ENCODE results near the gene FZD4.
"Not testable (repeated sequence)": the region's sequence is repeated elsewhere in the genome, so short reads cannot be mapped to it uniquely, and the experiment has no call there.

Gene FZD4

DNA sequence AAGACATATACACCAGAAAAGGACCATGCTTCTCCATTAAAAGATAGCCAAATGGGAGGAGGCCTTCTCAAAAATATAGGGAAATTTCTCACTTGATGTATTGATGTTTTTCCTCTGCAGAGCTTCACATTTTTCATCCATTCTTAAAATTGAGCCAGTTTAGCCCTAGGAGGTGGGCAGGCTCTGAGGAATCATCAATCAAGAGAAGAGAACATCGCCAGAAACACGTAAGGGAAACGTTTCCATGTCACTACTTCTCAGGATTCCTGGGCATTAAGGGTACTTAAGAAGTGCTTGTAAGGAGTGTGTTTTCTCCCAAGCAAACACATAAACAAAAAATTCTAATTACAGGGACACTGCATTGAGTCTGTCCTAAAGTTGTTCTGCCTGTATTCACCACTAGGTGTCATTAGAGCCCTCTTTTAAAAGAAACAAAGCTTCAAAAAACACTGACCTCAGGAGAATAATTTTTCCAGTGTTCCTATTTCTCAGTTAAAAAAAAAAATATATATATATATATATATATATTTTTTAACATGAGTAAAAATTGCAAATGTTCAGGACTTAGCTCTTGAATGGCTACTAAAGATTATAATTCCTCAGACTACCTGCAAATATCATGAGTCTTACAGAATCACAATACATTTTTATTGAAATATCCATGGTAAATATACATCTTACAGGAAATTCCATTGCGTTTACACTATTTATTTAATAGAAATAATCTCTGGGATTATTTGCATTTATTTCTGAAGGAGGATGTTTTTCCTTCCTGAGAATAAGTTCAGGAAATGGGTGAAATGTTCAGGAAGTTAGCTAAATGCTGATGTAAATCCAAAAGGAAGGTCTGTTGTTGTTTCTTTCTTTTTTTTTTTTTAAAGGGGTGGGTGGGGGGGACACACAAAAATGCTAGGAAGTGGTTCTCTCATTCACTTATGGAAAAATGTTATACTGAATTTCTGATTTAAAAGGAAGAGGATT is 16.0 kb downstream of the FZD4 start:
- TF ChIP-seq POLR2AphosphoS5 (IDR thresholded peaks at IDR 0.05; ENCODE audit: low read depth, low read length) (no peak), POU2F2 (IDR thresholded peaks at IDR 0.05; ENCODE audit: low read depth, low read length) (no peak), PAX5 (IDR thresholded peaks at IDR 0.05; ENCODE audit: insufficient read depth, low read length, severe bottlenecking) (no peak), TAF1 (IDR thresholded peaks at IDR 0.05; ENCODE audit: low read depth, low read length) (no peak), POLR2A (IDR thresholded peaks at IDR 0.05; ENCODE audit: low read depth, low read length) (no peak), SPI1 (IDR thresholded peaks at IDR 0.05; ENCODE audit: low read depth, low read length) (no peak)
- no peak for DNase-seq (ENCODE audit: insufficient read length, low spot score)
- FAIRE-seq, result no peak

DNA sequence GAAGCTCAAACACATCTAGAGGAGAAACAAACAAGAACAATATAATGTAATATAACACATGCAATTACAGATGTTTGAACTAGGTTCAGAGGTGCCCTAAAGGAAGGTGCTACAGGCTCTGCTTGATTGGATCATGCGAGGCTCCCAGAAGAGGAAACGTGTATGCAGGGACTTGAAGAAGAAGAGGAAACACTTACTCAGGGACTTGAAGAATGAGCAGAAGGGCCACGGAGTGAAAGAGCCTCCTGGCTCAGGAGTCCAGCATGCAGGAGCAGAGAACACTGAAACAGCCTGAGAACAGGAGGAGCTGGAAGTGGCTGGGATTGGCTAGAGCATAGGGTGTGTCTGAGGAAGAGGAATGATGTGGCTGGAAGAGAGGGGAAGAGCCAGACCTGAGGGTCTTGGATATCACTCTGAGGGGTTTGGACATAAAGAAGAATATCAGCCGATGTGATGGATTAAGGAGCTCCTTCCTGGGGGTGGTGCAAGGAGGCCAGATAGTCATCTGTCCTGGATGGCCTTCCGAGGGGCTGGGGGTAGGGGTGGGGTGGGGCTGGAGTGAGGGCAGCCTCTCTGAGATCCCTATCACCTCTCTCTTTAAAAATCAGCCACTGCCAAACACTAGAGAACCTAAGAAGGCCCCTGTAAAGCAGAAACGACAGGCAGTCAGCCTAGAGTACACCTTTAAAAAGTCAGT is 16.8 kb downstream of the FZD4 start:
- FAIRE-seq, result no peak
- no peak for DNase-seq (ENCODE audit: insufficient read length, low spot score)
- no peak for TF ChIP-seq SPI1 (IDR thresholded peaks at IDR 0.05; ENCODE audit: low read depth, low read length)
- TF ChIP-seq POU2F2 (IDR thresholded peaks at IDR 0.05; ENCODE audit: low read depth, low read length), result no peak
- TF ChIP-seq POLR2AphosphoS5 (IDR thresholded peaks at IDR 0.05; ENCODE audit: low read depth, low read length), result no peak
- no peak for TF ChIP-seq PAX5 (IDR thresholded peaks at IDR 0.05; ENCODE audit: insufficient read depth, low read length, severe bottlenecking)
- TF ChIP-seq POLR2A (IDR thresholded peaks at IDR 0.05; ENCODE audit: low read depth, low read length), result no peak
- no peak for TF ChIP-seq TAF1 (IDR thresholded peaks at IDR 0.05; ENCODE audit: low read depth, low read length)

DNA sequence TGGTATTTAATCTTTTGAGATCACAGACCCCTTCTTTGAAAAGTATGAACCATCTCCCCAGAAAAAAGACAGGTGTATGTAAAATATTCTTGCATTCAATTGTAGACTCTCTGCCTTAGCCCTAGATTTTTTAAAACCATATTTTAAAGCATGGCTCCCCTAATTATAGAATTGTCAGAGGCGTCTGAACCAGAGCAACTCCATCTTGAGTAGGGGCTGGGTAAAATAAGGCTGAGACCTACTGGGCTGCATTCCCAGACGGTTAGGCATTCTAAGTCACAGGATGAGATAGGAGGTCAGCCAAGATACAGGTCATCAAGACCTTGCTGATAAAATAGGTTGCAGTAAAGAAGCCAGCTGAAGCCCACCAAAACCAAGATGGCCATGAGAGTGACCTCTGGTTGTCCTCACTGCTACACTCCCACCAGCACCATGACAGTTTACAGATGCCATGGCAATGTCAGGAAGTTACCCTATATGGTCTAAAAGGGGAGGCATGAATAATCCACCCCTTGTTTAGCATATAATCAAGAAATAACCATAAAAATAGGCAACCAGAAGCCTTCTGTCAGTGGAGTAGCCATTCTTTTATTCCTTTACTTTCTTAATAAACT is 17.9 kb downstream of the FZD4 start:
- not testable (repeated sequence) for DNase-seq (ENCODE audit: insufficient read length, low spot score); FAIRE-seq

DNA sequence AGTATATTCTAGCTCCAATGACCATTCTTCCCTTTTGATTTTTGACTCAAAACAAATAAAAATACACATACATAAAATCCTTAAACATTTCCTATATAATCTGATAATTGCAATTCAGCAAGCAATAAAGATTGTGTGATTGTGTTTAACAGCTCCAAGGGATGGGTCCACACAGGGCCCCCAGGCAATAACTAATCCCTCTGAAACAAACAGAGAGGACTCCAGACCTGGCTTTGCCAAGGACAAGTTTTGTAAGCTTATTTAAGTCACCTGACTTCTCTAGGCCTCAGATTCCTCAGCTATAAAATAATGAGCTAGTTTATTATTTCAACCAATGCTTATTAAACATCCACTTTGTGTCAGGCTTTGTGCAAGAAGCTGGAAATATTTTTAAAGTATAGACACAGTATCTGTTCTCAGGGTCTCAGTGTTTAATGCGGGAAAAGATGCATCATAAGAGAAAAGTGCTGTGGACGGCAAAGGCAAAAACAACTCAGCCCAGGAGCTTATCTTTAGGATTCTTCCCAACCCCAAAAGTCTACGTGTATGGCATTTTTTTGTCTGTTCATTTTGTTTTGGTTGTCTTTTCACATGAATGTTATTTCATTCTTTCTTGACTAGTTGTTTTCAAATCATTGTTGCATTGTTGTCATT is 20.1 kb downstream of the FZD4 start:
- FAIRE-seq (no peak), DNase-seq (ENCODE audit: insufficient read length, low spot score) (no peak)
- no peak for TF ChIP-seq POU2F2 (IDR thresholded peaks at IDR 0.05; ENCODE audit: low read depth, low read length)
- no peak for TF ChIP-seq POLR2A (IDR thresholded peaks at IDR 0.05; ENCODE audit: low read depth, low read length)
- TF ChIP-seq SPI1 (IDR thresholded peaks at IDR 0.05; ENCODE audit: low read depth, low read length), result no peak
- no peak for TF ChIP-seq POLR2AphosphoS5 (IDR thresholded peaks at IDR 0.05; ENCODE audit: low read depth, low read length)
- no peak for TF ChIP-seq PAX5 (IDR thresholded peaks at IDR 0.05; ENCODE audit: insufficient read depth, low read length, severe bottlenecking)
- TF ChIP-seq TAF1 (IDR thresholded peaks at IDR 0.05; ENCODE audit: low read depth, low read length), result no peak

DNA sequence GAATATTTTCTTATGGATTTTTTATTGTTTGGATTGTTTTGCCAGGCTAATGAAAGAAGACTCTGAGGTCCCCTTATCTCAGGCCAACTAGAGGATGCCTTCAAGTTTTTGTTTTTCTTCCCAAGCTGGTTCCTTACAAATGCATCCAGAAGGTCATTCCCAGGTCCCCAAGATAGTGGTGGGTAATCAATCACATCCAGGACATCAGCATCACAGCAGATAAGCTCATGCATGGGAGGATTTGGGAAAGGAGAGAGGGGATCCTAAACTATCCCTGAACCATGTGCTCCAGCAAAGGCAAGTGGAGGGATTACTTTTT is 20.7 kb downstream of the FZD4 start:
- DNase-seq (ENCODE audit: insufficient read length, low spot score) (no peak), FAIRE-seq (no peak)
- TF ChIP-seq POLR2AphosphoS5 (IDR thresholded peaks at IDR 0.05; ENCODE audit: low read depth, low read length), result no peak
- no peak for TF ChIP-seq POLR2A (IDR thresholded peaks at IDR 0.05; ENCODE audit: low read depth, low read length)
- no peak for TF ChIP-seq SPI1 (IDR thresholded peaks at IDR 0.05; ENCODE audit: low read depth, low read length)
- TF ChIP-seq POU2F2 (IDR thresholded peaks at IDR 0.05; ENCODE audit: low read depth, low read length), result no peak
- TF ChIP-seq PAX5 (IDR thresholded peaks at IDR 0.05; ENCODE audit: insufficient read depth, low read length, severe bottlenecking), result no peak
- no peak for TF ChIP-seq TAF1 (IDR thresholded peaks at IDR 0.05; ENCODE audit: low read depth, low read length)

DNA sequence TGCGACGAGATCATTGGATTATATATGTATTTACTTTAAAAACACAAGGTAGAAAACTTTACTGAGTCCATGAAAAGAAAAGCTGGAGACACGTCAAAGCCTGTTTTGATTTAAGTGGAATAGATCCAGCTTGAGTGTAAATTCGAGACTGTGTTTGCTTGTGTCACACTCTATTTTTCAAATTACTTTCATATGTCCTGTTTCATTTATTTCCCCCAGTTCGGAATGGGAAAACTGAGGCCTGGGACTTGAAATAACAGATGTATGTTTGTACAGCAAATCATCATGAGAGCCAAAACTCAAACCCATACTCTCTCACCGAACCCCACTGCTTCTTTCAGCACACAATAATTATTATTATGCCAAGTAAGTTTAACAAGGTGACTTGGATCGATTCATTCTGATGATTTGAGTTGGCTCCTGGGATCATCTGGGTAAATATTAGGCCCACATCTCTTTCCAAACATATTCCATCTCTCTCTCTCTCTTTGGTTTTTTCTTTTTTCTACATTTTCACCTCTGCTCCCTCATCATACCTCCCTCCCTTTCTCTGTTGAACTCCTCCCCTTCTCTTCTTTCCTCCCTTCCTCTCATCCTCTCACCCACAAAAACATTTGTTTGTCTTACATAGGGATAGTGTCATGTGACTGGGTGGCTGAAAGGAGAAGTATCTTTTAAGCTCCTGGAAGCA is 21.2 kb downstream of the FZD4 start:
- TF ChIP-seq TAF1 (IDR thresholded peaks at IDR 0.05; ENCODE audit: low read depth, low read length), result no peak
- DNase-seq (ENCODE audit: insufficient read length, low spot score) (no peak), FAIRE-seq (no peak)

DNA sequence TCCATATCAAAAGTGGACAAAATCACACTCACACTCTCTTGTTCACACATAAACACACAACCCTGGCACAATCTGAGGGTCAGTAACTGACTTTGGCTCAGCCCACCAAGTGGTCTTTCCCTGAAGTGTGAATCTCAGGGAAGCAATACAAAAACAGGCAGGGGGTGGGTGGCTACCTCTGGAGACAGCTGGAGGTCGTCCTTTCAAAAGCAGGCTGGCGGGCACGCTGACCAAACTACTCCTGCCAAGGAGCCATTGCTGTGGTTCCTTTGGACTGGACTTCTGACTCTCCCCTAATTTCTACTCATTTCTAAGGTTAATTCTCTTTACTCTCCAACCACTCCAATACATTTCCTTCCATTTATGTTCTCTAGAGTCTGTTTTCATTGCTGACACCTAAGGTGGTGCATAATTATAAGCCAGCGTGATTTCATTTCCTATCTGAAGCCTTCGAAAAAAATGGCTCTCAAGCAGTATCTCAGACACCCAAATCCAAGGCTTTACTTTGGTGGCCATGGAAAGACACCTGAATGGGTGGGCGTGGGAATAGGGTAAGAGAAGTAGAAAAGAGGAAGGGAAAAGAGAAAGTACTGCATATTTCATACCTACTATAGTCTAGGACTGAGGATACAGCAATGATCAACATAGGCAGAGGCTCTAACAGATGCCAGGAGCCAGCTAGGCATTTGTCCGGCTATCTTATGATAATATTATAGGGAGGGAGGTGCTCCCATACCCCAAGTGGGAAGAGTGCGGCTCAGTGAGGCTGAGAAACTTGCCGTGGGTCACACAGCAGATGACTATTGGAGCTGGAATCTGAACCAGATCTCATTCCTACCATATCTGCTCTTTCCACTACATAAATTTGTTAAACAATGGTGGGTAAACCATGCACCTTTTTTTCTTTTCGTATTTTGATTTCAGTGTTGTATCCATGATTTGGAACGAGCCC is 22.0 kb downstream of the FZD4 start:
- TF ChIP-seq POLR2AphosphoS5 (IDR thresholded peaks at IDR 0.05; ENCODE audit: low read depth, low read length), result no peak
- no peak for TF ChIP-seq TAF1 (IDR thresholded peaks at IDR 0.05; ENCODE audit: low read depth, low read length)
- peak; percentile 34; the same call in 1 of the 2 replicates for TF ChIP-seq SPI1 (IDR thresholded peaks at IDR 0.05; ENCODE audit: low read depth, low read length)
- no peak for FAIRE-seq
- no peak for DNase-seq (ENCODE audit: insufficient read length, low spot score)

DNA sequence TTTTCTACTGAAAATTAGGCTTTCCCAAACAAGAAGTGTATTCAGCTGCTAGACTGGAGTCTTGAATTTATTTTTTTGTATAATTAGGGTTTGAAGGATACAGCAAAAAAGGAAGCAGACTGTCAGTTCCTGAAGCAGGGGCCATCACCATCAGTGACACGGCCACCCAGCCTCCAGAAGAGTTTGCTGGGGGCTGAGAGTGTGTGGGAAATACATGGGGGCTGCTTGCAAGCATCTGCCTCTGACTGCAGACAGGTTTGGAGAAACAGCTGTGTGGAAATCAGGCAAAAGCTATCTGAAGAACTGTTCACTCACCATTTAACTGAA is 23.0 kb downstream of the FZD4 start:
- no peak for DNase-seq (ENCODE audit: insufficient read length, low spot score)
- TF ChIP-seq POLR2AphosphoS5 (IDR thresholded peaks at IDR 0.05; ENCODE audit: low read depth, low read length), result no peak
- TF ChIP-seq POLR2A (IDR thresholded peaks at IDR 0.05; ENCODE audit: low read depth, low read length), result no peak
- no peak for TF ChIP-seq TAF1 (IDR thresholded peaks at IDR 0.05; ENCODE audit: low read depth, low read length)
- no peak for TF ChIP-seq PAX5 (IDR thresholded peaks at IDR 0.05; ENCODE audit: insufficient read depth, low read length, severe bottlenecking)
- no peak for TF ChIP-seq POU2F2 (IDR thresholded peaks at IDR 0.05; ENCODE audit: low read depth, low read length)
- TF ChIP-seq SPI1 (IDR thresholded peaks at IDR 0.05; ENCODE audit: low read depth, low read length), result no peak
- FAIRE-seq, result no peak

All from GM12891 (cell line).